HepG2 (cell line): ENCODE measurements around the gene ERCC5. TPM values are rescaled to one million over a fixed set of nuclear protein-coding genes. Genes with fewer than 3 reads are reported as not detected.

ENCODE experiments used
- GATAD2A ChIP-seq: IDR thresholded peaks from 2 replicates; pipeline ENCODE4 v1.6.1; 2016
- HCFC1 ChIP-seq: fragments of 150-350 bp; IDR thresholded peaks from 2 replicates; pipeline ENCODE4 v1.6.1; 2014; ENCODE audit warnings: low read depth, low read length
- HOXA7 ChIP-seq: sonication (generic); formaldehyde crosslinking; IDR thresholded peaks from 2 replicates; pipeline ENCODE4 v1.8.1; 2022; ENCODE audit warnings: mild to moderate bottlenecking, missing genetic modification reagents, moderate library complexity
- MED1 ChIP-seq: sonication (generic); formaldehyde crosslinking; IDR thresholded peaks from 2 replicates; pipeline ENCODE4 v1.4.0; 2020; ENCODE audit warnings: missing genetic modification reagents
- MIXL1 ChIP-seq: IDR thresholded peaks from 2 replicates; pipeline ENCODE4 v1.6.1; 2016
- POLR2G ChIP-seq: fragments of 200-400 bp; formaldehyde crosslinking; IDR thresholded peaks from 2 replicates; pipeline ENCODE4 v1.6.1; 2018; ENCODE audit warnings: mild to moderate bottlenecking, low read depth, low read length, moderate library complexity
- SP4 ChIP-seq: sonication (generic); formaldehyde crosslinking; IDR thresholded peaks from 2 replicates; pipeline ENCODE4 v1.8.1; 2023; ENCODE audit warnings: mild to moderate bottlenecking, missing genetic modification reagents
- SUZ12 ChIP-seq: fragments of 150-350 bp; IDR thresholded peaks from 2 replicates; pipeline ENCODE4 v1.6.1; 2014; ENCODE audit warnings: low read depth, low read length
- ZFP1 ChIP-seq: IDR thresholded peaks from 2 replicates; pipeline ENCODE4 v1.6.1; 2016
- ZFP82 ChIP-seq: sonication (generic); formaldehyde crosslinking; IDR thresholded peaks from 2 replicates; pipeline ENCODE4 v1.5.1; 2020; ENCODE audit warnings: mild to moderate bottlenecking, missing genetic modification reagents, borderline replicate concordance
- ZMYM4 ChIP-seq: sonication (generic); formaldehyde crosslinking; IDR thresholded peaks from 2 replicates; pipeline ENCODE4 v1.8.1; 2023; ENCODE audit warnings: mild to moderate bottlenecking, missing genetic modification reagents
- ZNF121 ChIP-seq: sonication (generic); formaldehyde crosslinking; IDR thresholded peaks from 2 replicates; pipeline ENCODE4 v1.5.0; 2020; ENCODE audit warnings: mild to moderate bottlenecking, missing genetic modification reagents
- ZNF205 ChIP-seq: IDR thresholded peaks from 2 replicates; pipeline ENCODE4 v1.6.1; 2018; ENCODE audit warnings: missing biosample characterization, missing genetic modification reagents
- ZNF225 ChIP-seq: sonication (generic); formaldehyde crosslinking; IDR thresholded peaks from 2 replicates; pipeline ENCODE4 v1.4.0; 2020; ENCODE audit warnings: mild to moderate bottlenecking, missing genetic modification reagents
- ZNF501 ChIP-seq: sonication (generic); formaldehyde crosslinking; IDR thresholded peaks from 2 replicates; pipeline ENCODE4 v1.5.1; 2020; ENCODE audit warnings: mild to moderate bottlenecking, moderate library complexity, missing genetic modification reagents
- ZNF607 ChIP-seq: sonication (generic); formaldehyde crosslinking; IDR thresholded peaks from 2 replicates; pipeline ENCODE4 v1.5.1; 2020; ENCODE audit warnings: missing genetic modification reagents, mild to moderate bottlenecking, borderline replicate concordance
- polyA plus RNA-seq, 8 experiments: library from polyadenylated mRNA; depleted of rRNA in 3 of 8; stranded (reverse) in 7 of 8; unstranded in 1 of 8; fragments of >200 nt; fragmentation: Illumina TruSeq in 4 of 8; extraction: Trizol in 4 of 8; gene quantifications; 2 replicates each; pipeline versions ENCODE4 v1.2.1 to v1.2.3, GENCODE V29; 2011 to 2016; ENCODE audit warnings: low read depth in 4 of 8, missing spikeins in 1 of 8, mixed read lengths in 1 of 8; ENCODE audit not compliant: insufficient read depth in 1 of 8
- total RNA-seq, 5 experiments: library from RNA; depleted of rRNA; stranded (reverse); fragments of >200 nt; fragmentation: Illumina TruSeq; extraction: Trizol; gene quantifications; 2 replicates each; pipeline ENCODE4 v1.2.3, GENCODE V29; 2016; ENCODE audit warnings: low read depth in 1 of 5
- TF ChIP-seq, protein P1 (sequence below): IDR thresholded peaks from 2 replicates; pipeline ENCODE4 v1.6.1; 2016; ENCODE audit warnings: low read depth, borderline replicate concordance
- TF ChIP-seq, protein P2 (sequence below): sonication (generic); formaldehyde crosslinking; IDR thresholded peaks from 2 replicates; pipeline ENCODE4 v1.8.1; 2023; ENCODE audit warnings: missing genetic modification reagents, mild to moderate bottlenecking, borderline replicate concordance
- TF ChIP-seq, protein P3 (sequence below): sonication (generic); formaldehyde crosslinking; IDR thresholded peaks from 2 replicates; pipeline ENCODE4 v1.5.0; 2020; ENCODE audit warnings: mild to moderate bottlenecking, missing genetic modification reagents
- TF ChIP-seq, protein P4 (sequence below): sonication (generic); formaldehyde crosslinking; IDR thresholded peaks from 2 replicates; pipeline ENCODE4 v1.8.1; 2023; ENCODE audit warnings: mild to moderate bottlenecking, moderate library complexity, missing genetic modification reagents
- TF ChIP-seq, protein P5 (sequence below): sonication (generic); formaldehyde crosslinking; IDR thresholded peaks from 2 replicates; pipeline ENCODE4 v1.8.0; 2022; ENCODE audit warnings: mild to moderate bottlenecking, missing genetic modification reagents
- TF ChIP-seq, protein P6 (sequence below): sonication (generic); formaldehyde crosslinking; IDR thresholded peaks from 2 replicates; pipeline ENCODE4 v1.4.0; 2020; ENCODE audit warnings: missing genetic modification reagents, borderline replicate concordance

The ERCC5 gene
- total and polyA plus RNA-seq, 2 of the 13 experiments (the other 11 are each of a cell fraction or from before 2014, with no cell fraction given): 12.9 to 35.5 TPM

DNA sequence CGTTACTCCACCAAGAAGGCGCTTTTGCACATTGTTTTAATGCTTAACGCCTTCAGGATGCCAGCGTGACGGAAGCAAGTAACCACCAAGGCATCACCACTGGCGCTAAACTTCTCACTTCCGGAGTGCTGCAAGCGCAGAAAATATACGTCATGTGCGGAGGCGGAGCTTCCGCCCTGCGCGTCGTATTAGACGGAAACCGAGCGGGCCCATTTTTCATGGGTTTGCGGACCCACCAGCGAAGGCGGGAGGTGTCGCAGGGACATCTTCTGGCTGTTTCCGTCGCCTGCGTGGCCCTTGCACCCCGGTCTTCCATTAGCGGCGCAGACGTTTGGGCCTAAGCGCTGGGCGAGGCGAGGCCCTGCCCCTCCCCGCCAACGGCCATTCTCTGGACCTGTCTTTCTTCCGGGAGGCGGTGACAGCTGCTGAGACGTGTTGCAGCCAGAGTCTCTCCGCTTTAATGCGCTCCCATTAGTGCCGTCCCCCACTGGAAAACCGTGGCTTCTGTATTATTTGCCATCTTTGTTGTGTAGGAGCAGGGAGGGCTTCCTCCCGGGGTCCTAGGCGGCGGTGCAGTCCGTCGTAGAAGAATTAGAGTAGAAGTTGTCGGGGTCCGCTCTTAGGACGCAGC lies at the start of gene ERCC5 (continued):
- TF ChIP-seq, protein P1, sequence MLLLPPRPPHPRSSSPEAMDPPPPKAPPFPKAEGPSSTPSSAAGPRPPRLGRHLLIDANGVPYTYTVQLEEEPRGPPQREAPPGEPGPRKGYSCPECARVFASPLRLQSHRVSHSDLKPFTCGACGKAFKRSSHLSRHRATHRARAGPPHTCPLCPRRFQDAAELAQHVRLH (CRISPR knock-in tag): peak; percentile 86
- no peak for TF ChIP-seq HOXA7
- peak; percentile 97 for TF ChIP-seq ZNF501
- TF ChIP-seq, protein P2, sequence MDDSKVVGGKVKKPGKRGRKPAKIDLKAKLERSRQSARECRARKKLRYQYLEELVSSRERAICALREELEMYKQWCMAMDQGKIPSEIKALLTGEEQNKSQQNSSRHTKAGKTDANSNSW: no peak; the same call in 1 of the 2 replicates
- peak; percentile 93 for TF ChIP-seq MIXL1 (CRISPR knock-in tag)
- peak; percentile 35; the same call in 1 of the 2 replicates for TF ChIP-seq ZNF225
- TF ChIP-seq ZFP1 (CRISPR knock-in tag): no peak
- TF ChIP-seq, protein P3, sequence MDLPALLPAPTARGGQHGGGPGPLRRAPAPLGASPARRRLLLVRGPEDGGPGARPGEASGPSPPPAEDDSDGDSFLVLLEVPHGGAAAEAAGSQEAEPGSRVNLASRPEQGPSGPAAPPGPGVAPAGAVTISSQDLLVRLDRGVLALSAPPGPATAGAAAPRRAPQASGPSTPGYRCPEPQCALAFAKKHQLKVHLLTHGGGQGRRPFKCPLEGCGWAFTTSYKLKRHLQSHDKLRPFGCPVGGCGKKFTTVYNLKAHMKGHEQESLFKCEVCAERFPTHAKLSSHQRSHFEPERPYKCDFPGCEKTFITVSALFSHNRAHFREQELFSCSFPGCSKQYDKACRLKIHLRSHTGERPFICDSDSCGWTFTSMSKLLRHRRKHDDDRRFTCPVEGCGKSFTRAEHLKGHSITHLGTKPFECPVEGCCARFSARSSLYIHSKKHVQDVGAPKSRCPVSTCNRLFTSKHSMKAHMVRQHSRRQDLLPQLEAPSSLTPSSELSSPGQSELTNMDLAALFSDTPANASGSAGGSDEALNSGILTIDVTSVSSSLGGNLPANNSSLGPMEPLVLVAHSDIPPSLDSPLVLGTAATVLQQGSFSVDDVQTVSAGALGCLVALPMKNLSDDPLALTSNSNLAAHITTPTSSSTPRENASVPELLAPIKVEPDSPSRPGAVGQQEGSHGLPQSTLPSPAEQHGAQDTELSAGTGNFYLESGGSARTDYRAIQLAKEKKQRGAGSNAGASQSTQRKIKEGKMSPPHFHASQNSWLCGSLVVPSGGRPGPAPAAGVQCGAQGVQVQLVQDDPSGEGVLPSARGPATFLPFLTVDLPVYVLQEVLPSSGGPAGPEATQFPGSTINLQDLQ (CRISPR knock-in tag): peak; percentile 78; the same call in 1 of the 2 replicates
- TF ChIP-seq HCFC1: peak; percentile 72; the same call in 1 of the 2 replicates
- peak; percentile 93 for TF ChIP-seq POLR2G
- TF ChIP-seq, protein P4, sequence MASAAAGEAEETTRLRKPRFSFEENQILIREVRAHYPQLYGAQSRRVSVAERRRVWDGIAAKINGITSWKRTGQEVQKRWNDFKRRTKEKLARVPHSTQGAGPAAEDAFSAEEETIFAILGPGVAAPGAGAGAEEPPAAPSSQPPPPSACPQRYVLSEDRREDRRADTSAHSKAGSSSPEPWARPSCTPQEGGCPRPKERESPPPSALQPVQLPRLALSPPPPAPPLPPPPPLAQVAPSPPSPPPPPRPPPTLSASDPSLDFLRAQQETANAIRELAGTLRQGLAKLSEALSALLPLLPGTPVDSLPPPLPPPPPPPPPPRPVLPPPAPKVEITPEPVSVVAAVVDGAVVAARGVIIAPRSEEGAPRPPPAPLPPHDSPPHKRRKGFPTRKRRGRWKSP (CRISPR knock-in tag): peak; percentile 98
- TF ChIP-seq ZNF205: peak; percentile 80; the same call in 1 of the 2 replicates
- TF ChIP-seq, protein P5, sequence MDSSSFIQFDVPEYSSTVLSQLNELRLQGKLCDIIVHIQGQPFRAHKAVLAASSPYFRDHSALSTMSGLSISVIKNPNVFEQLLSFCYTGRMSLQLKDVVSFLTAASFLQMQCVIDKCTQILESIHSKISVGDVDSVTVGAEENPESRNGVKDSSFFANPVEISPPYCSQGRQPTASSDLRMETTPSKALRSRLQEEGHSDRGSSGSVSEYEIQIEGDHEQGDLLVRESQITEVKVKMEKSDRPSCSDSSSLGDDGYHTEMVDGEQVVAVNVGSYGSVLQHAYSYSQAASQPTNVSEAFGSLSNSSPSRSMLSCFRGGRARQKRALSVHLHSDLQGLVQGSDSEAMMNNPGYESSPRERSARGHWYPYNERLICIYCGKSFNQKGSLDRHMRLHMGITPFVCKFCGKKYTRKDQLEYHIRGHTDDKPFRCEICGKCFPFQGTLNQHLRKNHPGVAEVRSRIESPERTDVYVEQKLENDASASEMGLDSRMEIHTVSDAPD (CRISPR knock-in tag): no peak; the same call in 1 of the 2 replicates
- TF ChIP-seq MED1 (CRISPR knock-in tag): peak; percentile 89
- TF ChIP-seq, protein P6, sequence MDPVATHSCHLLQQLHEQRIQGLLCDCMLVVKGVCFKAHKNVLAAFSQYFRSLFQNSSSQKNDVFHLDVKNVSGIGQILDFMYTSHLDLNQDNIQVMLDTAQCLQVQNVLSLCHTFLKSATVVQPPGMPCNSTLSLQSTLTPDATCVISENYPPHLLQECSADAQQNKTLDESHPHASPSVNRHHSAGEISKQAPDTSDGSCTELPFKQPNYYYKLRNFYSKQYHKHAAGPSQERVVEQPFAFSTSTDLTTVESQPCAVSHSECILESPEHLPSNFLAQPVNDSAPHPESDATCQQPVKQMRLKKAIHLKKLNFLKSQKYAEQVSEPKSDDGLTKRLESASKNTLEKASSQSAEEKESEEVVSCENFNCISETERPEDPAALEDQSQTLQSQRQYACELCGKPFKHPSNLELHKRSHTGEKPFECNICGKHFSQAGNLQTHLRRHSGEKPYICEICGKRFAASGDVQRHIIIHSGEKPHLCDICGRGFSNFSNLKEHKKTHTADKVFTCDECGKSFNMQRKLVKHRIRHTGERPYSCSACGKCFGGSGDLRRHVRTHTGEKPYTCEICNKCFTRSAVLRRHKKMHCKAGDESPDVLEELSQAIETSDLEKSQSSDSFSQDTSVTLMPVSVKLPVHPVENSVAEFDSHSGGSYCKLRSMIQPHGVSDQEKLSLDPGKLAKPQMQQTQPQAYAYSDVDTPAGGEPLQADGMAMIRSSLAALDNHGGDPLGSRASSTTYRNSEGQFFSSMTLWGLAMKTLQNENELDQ: 0 out of 2 replicates have a peak, but pooled peaks have one; percentile 20
- peak; percentile 87; the same call in 1 of the 2 replicates for TF ChIP-seq ZFP82 (CRISPR knock-in tag)
- TF ChIP-seq SUZ12: no peak
- TF ChIP-seq ZNF121 (CRISPR knock-in tag): no peak
- TF ChIP-seq GATAD2A (CRISPR knock-in tag): peak; percentile 73
- TF ChIP-seq ZNF607: peak; percentile 94
- TF ChIP-seq ZMYM4: peak; percentile 98
- peak; percentile 94 for TF ChIP-seq SP4 (CRISPR knock-in tag)
